ENCODE measurements around the gene KCND1. TPM values are rescaled to one million over a fixed set of nuclear protein-coding genes. Genes with fewer than 3 reads are reported as not detected.

Gene KCND1
- total RNA-seq, 1 donor from 2014 or later = 0.28 TPM

Other genes with a start within 250 kb of the KCND1 start
- 0.52 TPM for gene GLOD5, start 210.1 kb downstream of the KCND1 start, total RNA-seq
- not detected for gene GATA1, start 185.3 kb downstream of the KCND1 start, total RNA-seq
- 46.5 TPM for gene HDAC6, start 169.8 kb downstream of the KCND1 start, total RNA-seq
- gene ERAS, start 145.3 kb downstream of the KCND1 start, total RNA-seq = not detected
- gene PCSK1N, start 136.2 kb downstream of the KCND1 start, total RNA-seq = 0.36 TPM
- 33.9 TPM for gene TIMM17B, start 74.1 kb downstream of the KCND1 start, total RNA-seq
- gene PQBP1, start 73.9 kb downstream of the KCND1 start, total RNA-seq = 53.5 TPM
- 17.4 TPM for gene SLC35A2, start 60.2 kb downstream of the KCND1 start, total RNA-seq
- gene PIM2, start 52.8 kb downstream of the KCND1 start, total RNA-seq = 4.4 TPM
- 20.3 TPM for gene OTUD5, start 14.2 kb downstream of the KCND1 start, total RNA-seq
- 21.2 TPM for gene GRIPAP1, start 30.4 kb upstream of the KCND1 start, total RNA-seq
- 20.2 TPM for gene TFE3, start 71.5 kb upstream of the KCND1 start, total RNA-seq
- gene CCDC120, start 87.2 kb upstream of the KCND1 start, total RNA-seq = 27.7 TPM
- 4.8 TPM for gene PRAF2, start 102.2 kb upstream of the KCND1 start, total RNA-seq
- 30.3 TPM for gene WDR45, start 108.0 kb upstream of the KCND1 start, total RNA-seq
- 11.9 TPM for gene GPKOW, start 151.9 kb upstream of the KCND1 start, total RNA-seq
- gene MAGIX, start 190.9 kb upstream of the KCND1 start, total RNA-seq = 4.7 TPM
- gene PLP2, start 200.1 kb upstream of the KCND1 start, total RNA-seq = 359 TPM
- 17.5 TPM for gene PRICKLE3, start 214.5 kb upstream of the KCND1 start, total RNA-seq
- gene SYP, start 228.3 kb upstream of the KCND1 start, total RNA-seq = 0.36 TPM

All from esophagus mucosa (tissue), 1 donor.